ENCODE data around the gene WWTR1. TPM values are rescaled to one million over a fixed set of nuclear protein-coding genes. Genes with fewer than 3 reads are reported as not detected.

WWTR1 gene
- total RNA-seq, 1 donor from 2014 or later: 0.73 TPM

DNA sequence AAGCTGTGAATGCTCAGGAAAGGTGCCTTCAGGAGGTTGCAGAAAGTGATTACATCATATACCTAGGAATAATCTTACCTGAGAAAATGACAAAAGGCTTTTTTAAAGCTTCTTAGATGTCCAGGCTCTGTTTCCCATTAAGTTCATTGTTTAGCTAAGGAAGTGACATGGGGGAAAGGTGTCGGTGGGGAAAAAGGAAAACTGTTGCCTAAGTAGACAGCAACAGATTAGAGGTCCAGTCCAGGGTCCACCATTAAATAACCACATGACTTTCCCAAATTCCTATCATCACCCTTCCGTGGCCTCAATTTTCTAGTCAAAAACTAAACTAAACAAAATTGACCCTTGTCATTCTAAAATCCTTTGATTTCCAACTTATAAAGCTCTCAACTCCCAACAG lies 4.3 kb downstream of the WWTR1 start:
- intact Hi-C loops (cut with micrococcal nuclease): no loop called here
- H3K27me3 Mint-ChIP-seq: peaks cover 22% of the 10 kb centered on the region
- H3K27ac Mint-ChIP-seq: no peak overlapping the region
- no peaks in the 10 kb centered on the region for H3K9me3 Mint-ChIP-seq
- no peaks in the 10 kb centered on the region for H3K36me3 Mint-ChIP-seq (ENCODE audit: low read depth)
- ATAC-seq (ENCODE audit: low read depth) (no peak), DNase-seq (no peak)
- no peak overlapping the region for H3K4me3 Mint-ChIP-seq
- H3K4me1 Mint-ChIP-seq: peaks cover 6% of the 10 kb centered on the region
- ChIA-PET CTCF (no interaction called here), POLR2A (no interaction called here)
- TF ChIP-seq, protein P1, sequence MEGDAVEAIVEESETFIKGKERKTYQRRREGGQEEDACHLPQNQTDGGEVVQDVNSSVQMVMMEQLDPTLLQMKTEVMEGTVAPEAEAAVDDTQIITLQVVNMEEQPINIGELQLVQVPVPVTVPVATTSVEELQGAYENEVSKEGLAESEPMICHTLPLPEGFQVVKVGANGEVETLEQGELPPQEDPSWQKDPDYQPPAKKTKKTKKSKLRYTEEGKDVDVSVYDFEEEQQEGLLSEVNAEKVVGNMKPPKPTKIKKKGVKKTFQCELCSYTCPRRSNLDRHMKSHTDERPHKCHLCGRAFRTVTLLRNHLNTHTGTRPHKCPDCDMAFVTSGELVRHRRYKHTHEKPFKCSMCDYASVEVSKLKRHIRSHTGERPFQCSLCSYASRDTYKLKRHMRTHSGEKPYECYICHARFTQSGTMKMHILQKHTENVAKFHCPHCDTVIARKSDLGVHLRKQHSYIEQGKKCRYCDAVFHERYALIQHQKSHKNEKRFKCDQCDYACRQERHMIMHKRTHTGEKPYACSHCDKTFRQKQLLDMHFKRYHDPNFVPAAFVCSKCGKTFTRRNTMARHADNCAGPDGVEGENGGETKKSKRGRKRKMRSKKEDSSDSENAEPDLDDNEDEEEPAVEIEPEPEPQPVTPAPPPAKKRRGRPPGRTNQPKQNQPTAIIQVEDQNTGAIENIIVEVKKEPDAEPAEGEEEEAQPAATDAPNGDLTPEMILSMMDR (IDR thresholded peaks at IDR 0.05): no peak

DNA sequence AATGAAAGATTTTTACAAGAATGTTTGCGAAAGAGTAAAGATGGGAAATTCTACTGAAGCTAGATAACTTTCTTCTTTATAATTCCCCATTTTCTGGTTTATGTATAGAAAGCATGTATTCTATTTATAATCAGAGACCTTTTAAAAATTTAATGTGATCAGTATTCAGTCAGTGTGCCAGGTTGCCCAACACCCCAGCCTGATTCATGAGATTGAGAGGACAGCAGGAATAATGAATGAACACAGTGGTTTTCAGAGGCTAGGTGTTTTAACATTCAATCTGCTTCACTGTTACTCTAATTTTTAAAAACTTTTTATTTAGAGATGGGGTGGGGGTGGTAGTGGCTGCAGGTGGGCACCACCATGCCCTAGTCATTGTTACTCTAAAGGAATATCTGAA lies 4.7 kb downstream of the WWTR1 start:
- Mint-ChIP-seq H3K27ac (no peak overlapping the region), H3K9me3 (no peaks in the 10 kb centered on the region), H3K4me3 (no peak overlapping the region), H3K27me3 (peaks cover 19% of the 10 kb centered on the region), H3K36me3 (ENCODE audit: low read depth) (no peaks in the 10 kb centered on the region), H3K4me1 (peaks cover 4% of the 10 kb centered on the region)
- DNase-seq (no peak), ATAC-seq (ENCODE audit: low read depth) (no peak)
- TF ChIP-seq, protein P1 (IDR thresholded peaks at IDR 0.05): no peak
- ChIA-PET CTCF (no interaction called here), POLR2A (no interaction called here)
- intact Hi-C loops (cut with micrococcal nuclease): no loop called here

DNA sequence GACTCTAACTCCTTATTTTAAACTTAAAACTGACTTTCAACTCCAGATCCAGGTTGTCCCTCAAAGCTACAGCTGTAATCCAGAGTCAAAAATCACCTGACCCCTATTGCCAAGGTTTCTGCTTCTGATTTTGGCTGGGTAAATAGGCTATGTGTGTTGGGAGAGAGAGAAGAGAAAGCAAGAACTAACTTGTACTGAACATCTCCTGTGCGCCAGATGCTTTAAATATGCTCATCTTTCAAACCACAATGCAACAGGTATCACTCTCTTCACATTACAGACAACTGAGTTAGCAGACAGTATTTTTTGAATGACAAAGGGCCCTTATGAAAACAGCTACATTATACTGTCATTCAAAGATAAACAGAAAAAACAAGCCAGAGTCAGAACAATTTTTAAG lies 7.0 kb downstream of the WWTR1 start:
- DNase-seq (no peak), ATAC-seq (ENCODE audit: low read depth) (no peak)
- ChIA-PET CTCF (no interaction called here), POLR2A (no interaction called here)
- TF ChIP-seq, protein P1 (IDR thresholded peaks at IDR 0.05): no peak
- Mint-ChIP-seq H3K4me3 (no peak overlapping the region), H3K4me1 (no peaks in the 10 kb centered on the region), H3K27me3 (peaks cover 10% of the 10 kb centered on the region), H3K27ac (no peak overlapping the region), H3K36me3 (ENCODE audit: low read depth) (no peaks in the 10 kb centered on the region), H3K9me3 (no peaks in the 10 kb centered on the region)
- intact Hi-C loops (cut with micrococcal nuclease): no loop called here

DNA sequence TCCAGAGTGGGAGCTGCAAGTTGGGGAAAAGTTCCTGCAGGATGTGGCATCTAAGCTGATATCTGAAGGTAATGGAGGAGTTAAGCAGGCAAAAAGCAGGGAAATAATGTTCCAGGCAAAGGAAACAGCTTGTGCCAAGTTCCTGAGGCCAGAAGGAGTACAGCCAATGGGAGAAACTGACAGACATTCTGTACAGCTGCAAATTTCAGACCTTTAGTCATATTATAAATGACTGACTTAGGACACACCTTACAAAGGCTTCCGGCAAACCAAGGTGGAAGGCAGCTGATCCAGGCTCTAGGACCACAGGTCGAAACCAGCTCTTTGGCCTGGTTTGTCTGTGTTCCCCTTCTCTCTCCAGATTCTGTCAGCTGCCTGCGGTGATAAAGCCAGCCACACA lies 9.3 kb downstream of the WWTR1 start:
- Mint-ChIP-seq H3K36me3 (ENCODE audit: low read depth) (no peaks in the 10 kb centered on the region), H3K9me3 (no peaks in the 10 kb centered on the region), H3K27me3 (peaks cover 6% of the 10 kb centered on the region), H3K4me3 (no peak overlapping the region), H3K27ac (no peak overlapping the region), H3K4me1 (no peaks in the 10 kb centered on the region)
- DNase-seq: no peak
- POLR2A ChIA-PET: no interaction called here
- CTCF ChIA-PET: no interaction called here
- TF ChIP-seq, protein P1 (IDR thresholded peaks at IDR 0.05): no peak
- no peak for ATAC-seq (ENCODE audit: low read depth)
- intact Hi-C loops (cut with micrococcal nuclease): no loop called here

DNA sequence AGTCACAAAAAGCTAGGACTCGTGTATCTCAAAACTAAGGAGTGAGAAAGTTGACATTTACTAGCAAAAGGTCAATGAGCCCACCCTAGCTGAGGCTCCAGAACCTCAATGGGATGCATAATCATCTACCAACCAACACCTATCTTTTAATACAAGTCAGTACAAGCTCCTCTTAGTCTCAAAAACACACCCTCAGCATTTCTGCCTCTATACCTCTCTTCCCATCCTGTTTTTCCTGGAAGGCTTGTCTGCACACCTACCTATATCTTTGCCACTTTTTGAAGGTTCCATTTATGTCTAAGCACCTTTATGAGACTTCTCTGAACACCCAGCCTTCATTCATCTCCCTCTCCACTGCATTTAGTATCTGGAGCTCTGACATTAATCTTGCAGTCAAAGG lies 10.0 kb downstream of the WWTR1 start:
- H3K27ac Mint-ChIP-seq: no peak overlapping the region
- no peak for DNase-seq
- intact Hi-C loops (cut with micrococcal nuclease): no loop called here
- no peak overlapping the region for H3K4me3 Mint-ChIP-seq
- H3K36me3 Mint-ChIP-seq (ENCODE audit: low read depth): no peaks in the 10 kb centered on the region
- no peaks in the 10 kb centered on the region for H3K9me3 Mint-ChIP-seq
- ChIA-PET POLR2A (no interaction called here), CTCF (no interaction called here)
- no peaks in the 10 kb centered on the region for H3K4me1 Mint-ChIP-seq
- TF ChIP-seq, protein P1 (IDR thresholded peaks at IDR 0.05): no peak
- peaks cover 6% of the 10 kb centered on the region for H3K27me3 Mint-ChIP-seq
- no peak for ATAC-seq (ENCODE audit: low read depth)
